Left lung (tissue), 10 donors: ENCODE measurements around the gene PRKD1. TPM values are rescaled to one million over a fixed set of nuclear protein-coding genes. Genes with fewer than 3 reads are reported as not detected.

ENCODE experiments used
- ATAC-seq: fragments of 200-7000 bp; cut with Tn5 transposase; one replicate; pipeline ENCODE4 v1.9.1; 2020; ENCODE audit warnings: moderate library complexity
- DNase-seq, 4 donors: peaks; one replicate each; pipeline ENCODE4 v3.0.0-alpha.2; 2013 to 2020
- H3K27ac ChIP-seq, 2 donors: fragments of 200-600 bp; sonication (generic) in 1 of 2; one replicate each; pipeline versions ENCODE4 v1.5.0 to v1.8.0; 2020 to 2021
- H3K27me3 ChIP-seq, 2 donors: fragments of 200-600 bp; sonication (generic) in 1 of 2; one replicate each; pipeline versions ENCODE4 v1.5.0 to v1.8.0; 2020 to 2021
- H3K36me3 ChIP-seq, 2 donors: fragments of 200-600 bp; sonication (generic) in 1 of 2; one replicate each; pipeline versions ENCODE4 v1.5.0 to v1.8.0; 2020 to 2021
- H3K4me1 ChIP-seq, 2 donors: fragments of 200-600 bp; one replicate each; pipeline ENCODE4 v1.8.0; 2021
- H3K4me3 ChIP-seq, 2 donors: fragments of 200-600 bp; sonication (generic) in 1 of 2; one replicate each; pipeline versions ENCODE4 v1.5.0 to v1.8.0; 2020 to 2021; ENCODE audit warnings: mild to moderate bottlenecking in 1 of 2
- H3K9me3 ChIP-seq, 2 donors: fragments of 200-600 bp; sonication (generic) in 1 of 2; one replicate each; pipeline versions ENCODE4 v1.5.0 to v1.8.0; 2020 to 2021
- CTCF ChIP-seq, 2 donors: fragments of 200-600 bp; sonication (generic) in 1 of 2; IDR thresholded peaks; one replicate each; pipeline versions ENCODE4 v1.5.0 to v1.8.0; 2021; ENCODE audit warnings: antibody characterized with exemption in 2 of 2
- intact Hi-C, 2 donors: fragments of 100-400 bp; cut with DNase I; formaldehyde crosslinking; loops; one replicate each; pipeline versions ENCODE4 v1.11.2 to v1.14.2; 2022
- polyA plus RNA-seq, 6 donors: library from polyadenylated mRNA; unstranded; fragments of 120-200 nt; gene quantifications; one replicate each; pipeline ENCODE4 v1.2.1, GENCODE V29; 2013; ENCODE audit not compliant: insufficient read length in 6 of 6
- total RNA-seq, 2 donors: library from RNA; stranded (reverse); fragmentation: NEBNext Ultra II Directional; extraction: Animal tissue kit (Norgen Biotek cat#: 25700); gene quantifications; one replicate each; pipeline ENCODE4 v1.2.1, GENCODE V29; 2021
- donor health status: DM: no; HTN: yes; CAD: no.
- donor health status: DM: no; HTN: no; CAD: no.

Gene PRKD1
- total and polyA plus RNA-seq, 8 donors, result 13.6 to 35.1 (median 23.0) TPM

DNA sequence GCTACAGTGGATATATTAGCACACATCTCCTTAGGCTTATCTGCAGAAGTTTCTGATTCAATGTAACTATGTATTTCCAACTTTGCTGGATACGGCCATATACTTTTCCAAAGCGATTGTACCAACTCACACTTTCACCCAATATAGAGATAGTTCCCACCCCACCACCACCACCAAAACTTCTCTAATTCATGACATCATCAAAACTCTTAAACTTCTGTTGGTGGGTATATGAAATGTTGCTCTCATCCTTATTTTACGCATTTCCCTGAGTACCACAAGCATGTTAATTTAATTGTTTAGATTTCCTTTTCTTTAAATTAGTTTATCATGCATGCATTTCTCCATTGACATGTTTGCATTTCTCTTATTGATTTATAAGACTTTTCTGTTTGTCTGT lies 95.6 kb downstream of the PRKD1 start:
- DNase-seq (no peak), ATAC-seq (no peak)
- no peak overlapping the region for H3K27ac ChIP-seq
- peaks cover 0 to 1% of the 10 kb centered on the region in 2 donors for H3K9me3 ChIP-seq
- no peaks in the 10 kb centered on the region for H3K36me3 ChIP-seq
- H3K27me3 ChIP-seq, result no peaks in the 10 kb centered on the region
- intact Hi-C loops, result no loop called here
- H3K4me3 ChIP-seq, result no peak overlapping the region
- H3K4me1 ChIP-seq, result no peaks in the 10 kb centered on the region
- TF ChIP-seq CTCF (IDR thresholded peaks at IDR 0.05), result no peak

GRCh38 chr14:29829851-29830250 lies 97.8 kb downstream of the PRKD1 start:
- DNase-seq (peak in 2 of 4 donors; percentile 47 to 50), ATAC-seq (no peak)
- Histone ChIP-seq H3K4me3 (no peak overlapping the region), H3K4me1 (no peaks in the 10 kb centered on the region), H3K9me3 (no peaks in the 10 kb centered on the region), H3K27ac (no peak overlapping the region), H3K36me3 (no peaks in the 10 kb centered on the region), H3K27me3 (no peaks in the 10 kb centered on the region)
- intact Hi-C loops, result no loop called here
- TF ChIP-seq CTCF (IDR thresholded peaks at IDR 0.05), result no peak

DNA sequence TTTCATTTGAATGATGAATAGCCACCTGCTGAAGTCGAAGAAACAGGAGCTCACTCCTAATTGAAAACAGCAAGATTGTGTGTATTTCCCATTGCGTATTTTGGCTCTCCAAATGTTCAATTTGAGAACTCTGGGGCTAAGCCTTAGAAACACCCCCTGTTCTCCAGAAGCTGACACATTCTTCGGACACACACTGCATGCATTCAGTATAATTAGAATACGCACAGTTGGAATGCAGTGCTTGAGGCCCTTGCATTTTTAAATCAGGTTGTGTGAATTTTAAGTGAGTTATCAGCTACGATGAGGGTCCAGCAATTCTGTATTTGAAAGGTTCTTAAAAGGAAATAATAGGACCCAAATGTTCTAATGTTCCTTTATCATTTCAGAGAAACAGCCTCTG lies 103.8 kb downstream of the PRKD1 start:
- intact Hi-C loops, result no loop called here
- Histone ChIP-seq H3K36me3 (no peaks in the 10 kb centered on the region), H3K9me3 (no peaks in the 10 kb centered on the region), H3K27ac (no peak overlapping the region), H3K4me3 (no peak overlapping the region), H3K4me1 (peaks cover 8 to 15% of the 10 kb centered on the region in 2 donors), H3K27me3 (no peaks in the 10 kb centered on the region)
- DNase-seq (no peak), ATAC-seq (no peak)
- no peak for TF ChIP-seq CTCF (IDR thresholded peaks at IDR 0.05)

DNA sequence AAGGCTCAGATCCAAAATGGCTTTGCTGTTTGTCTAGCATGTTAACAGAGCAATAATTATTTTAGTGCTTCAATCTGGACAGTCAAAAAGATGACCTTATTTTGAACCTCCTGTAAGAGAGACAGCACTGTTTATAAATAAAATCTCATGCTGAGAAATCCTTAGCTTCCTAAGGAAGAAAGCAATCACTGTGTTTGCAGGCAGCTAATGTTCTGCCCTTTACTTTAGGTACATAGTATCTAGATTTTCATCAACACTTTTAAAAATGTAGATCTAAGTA lies 105.3 kb downstream of the PRKD1 start:
- TF ChIP-seq CTCF (IDR thresholded peaks at IDR 0.05), result no peak
- Histone ChIP-seq H3K36me3 (no peaks in the 10 kb centered on the region), H3K27me3 (no peaks in the 10 kb centered on the region), H3K9me3 (no peaks in the 10 kb centered on the region), H3K27ac (no peak overlapping the region), H3K4me3 (no peak overlapping the region), H3K4me1 (peaks cover 8 to 15% of the 10 kb centered on the region in 2 donors)
- ATAC-seq (no peak), DNase-seq (no peak)
- intact Hi-C loops, result no loop called here

- intact Hi-C loops, result no loop called here
Observed at GRCh38 chr14:29821661-29822429, 105.8 kb downstream of the PRKD1 start.

More at GRCh38 chr14:29821661-29822429, 105.8 kb downstream of the PRKD1 start:
- Histone ChIP-seq H3K27me3 (no peaks in the 10 kb centered on the region), H3K27ac (no peak overlapping the region), H3K4me1 (peaks cover 8 to 15% of the 10 kb centered on the region in 2 donors), H3K36me3 (no peaks in the 10 kb centered on the region), H3K4me3 (no peak overlapping the region), H3K9me3 (no peaks in the 10 kb centered on the region)
- no peak for DNase-seq
- no peak for TF ChIP-seq CTCF (IDR thresholded peaks at IDR 0.05)
- no peak for ATAC-seq
